ENCODE data around the gene ABCC1.
"Not testable (repeated sequence)": the region's sequence is repeated elsewhere in the genome, so short reads cannot be mapped to it uniquely, and the experiment has no call there.

ABCC1 gene

DNA sequence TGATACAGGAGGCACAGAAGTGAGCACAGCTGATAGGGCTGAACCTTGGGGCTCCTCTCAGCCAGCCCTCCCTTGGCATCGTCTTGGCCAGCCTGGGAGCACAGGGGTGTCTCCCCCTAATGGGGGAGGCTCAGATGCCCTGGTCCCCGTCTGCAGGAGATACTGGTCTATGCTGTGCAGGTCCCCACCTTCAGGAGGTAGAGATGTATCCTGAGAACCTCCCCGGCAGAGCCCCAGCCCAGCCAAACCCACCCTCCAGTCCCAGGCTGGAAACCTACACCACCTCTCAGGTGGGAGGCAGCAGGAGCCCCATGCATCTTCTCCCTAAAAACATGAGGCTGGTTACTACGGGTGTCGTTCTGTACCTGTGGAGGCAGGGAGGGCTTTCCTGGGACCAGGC is 235.2 kb downstream of the ABCC1 start:
- no peak for ATAC-seq
- Mint-ChIP-seq H3K9me3 (no peaks in the 10 kb centered on the region), H3K4me3 (no peak overlapping the region), H3K36me3 (no peaks in the 10 kb centered on the region), H3K27ac (no peak overlapping the region), H3K4me1 (no peaks in the 10 kb centered on the region)
- no peak for DNase-seq (ENCODE audit: low spot score in 2 of 2)

- Mint-ChIP-seq H3K27ac (no peak overlapping the region), H3K9me3 (no peaks in the 10 kb centered on the region), H3K4me3 (no peak overlapping the region), H3K4me1 (no peaks in the 10 kb centered on the region), H3K36me3 (no peaks in the 10 kb centered on the region)
- DNase-seq (ENCODE audit: low spot score in 2 of 2), result no peak
- no peak for ATAC-seq
Measured at GRCh38 chr16:16185095-16185494, 235.7 kb downstream of the ABCC1 start.

- H3K27ac Mint-ChIP-seq, result no peak overlapping the region
- H3K4me1 Mint-ChIP-seq, result no peaks in the 10 kb centered on the region
- no peak overlapping the region for H3K4me3 Mint-ChIP-seq
- DNase-seq (ENCODE audit: low spot score in 2 of 2) (no peak), ATAC-seq (no peak)
- no peaks in the 10 kb centered on the region for H3K9me3 Mint-ChIP-seq
- H3K36me3 Mint-ChIP-seq, result no peaks in the 10 kb centered on the region
Measured at GRCh38 chr16:16186820-16187219, 237.4 kb downstream of the ABCC1 start.

DNA sequence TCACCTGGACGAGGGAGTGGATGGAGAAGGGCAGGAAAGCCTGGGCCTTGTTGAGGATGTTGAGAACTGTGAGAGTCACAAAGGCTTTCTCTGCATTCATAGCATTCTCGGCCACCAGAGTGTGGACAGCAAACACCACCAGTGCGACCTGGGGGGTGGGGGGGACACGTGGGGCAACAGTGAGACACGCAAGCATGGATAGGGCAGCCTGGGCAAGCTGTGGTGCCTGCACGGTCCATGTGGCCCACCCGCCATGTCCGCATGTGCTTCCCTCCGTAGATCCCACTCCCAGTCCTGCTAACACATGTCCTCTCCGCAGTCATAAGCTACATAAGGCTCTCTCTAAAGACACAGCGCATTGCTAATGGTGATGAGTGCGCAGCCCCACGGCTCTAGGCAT is 239.4 kb downstream of the ABCC1 start:
- H3K27ac Mint-ChIP-seq, result no peak overlapping the region
- DNase-seq (ENCODE audit: low spot score in 2 of 2) (no peak), ATAC-seq (no peak)
- no peaks in the 10 kb centered on the region for H3K36me3 Mint-ChIP-seq
- no peaks in the 10 kb centered on the region for H3K4me1 Mint-ChIP-seq
- no peaks in the 10 kb centered on the region for H3K9me3 Mint-ChIP-seq
- H3K4me3 Mint-ChIP-seq, result no peak overlapping the region

- ATAC-seq (no peak), DNase-seq (ENCODE audit: low spot score in 2 of 2) (no peak)
- Mint-ChIP-seq H3K9me3 (no peaks in the 10 kb centered on the region), H3K36me3 (no peaks in the 10 kb centered on the region), H3K4me3 (no peak overlapping the region), H3K27ac (no peak overlapping the region), H3K4me1 (no peaks in the 10 kb centered on the region)
Measured at GRCh38 chr16:16189842-16190241, 240.4 kb downstream of the ABCC1 start.

GRCh38 chr16:16190546-16190945 is 241.1 kb downstream of the ABCC1 start:
- Mint-ChIP-seq H3K9me3 (no peaks in the 10 kb centered on the region), H3K4me1 (no peaks in the 10 kb centered on the region), H3K36me3 (no peaks in the 10 kb centered on the region), H3K4me3 (no peak overlapping the region), H3K27ac (no peak overlapping the region)
- DNase-seq (ENCODE audit: low spot score in 2 of 2) (no peak), ATAC-seq (no peak)

- H3K27ac Mint-ChIP-seq; DNase-seq (ENCODE audit: low spot score in 2 of 2); H3K4me1 Mint-ChIP-seq; ATAC-seq; H3K4me3 Mint-ChIP-seq; H3K9me3 Mint-ChIP-seq; H3K36me3 Mint-ChIP-seq: not testable (repeated sequence)
Measured at GRCh38 chr16:16190966-16191365, 241.6 kb downstream of the ABCC1 start.

DNA sequence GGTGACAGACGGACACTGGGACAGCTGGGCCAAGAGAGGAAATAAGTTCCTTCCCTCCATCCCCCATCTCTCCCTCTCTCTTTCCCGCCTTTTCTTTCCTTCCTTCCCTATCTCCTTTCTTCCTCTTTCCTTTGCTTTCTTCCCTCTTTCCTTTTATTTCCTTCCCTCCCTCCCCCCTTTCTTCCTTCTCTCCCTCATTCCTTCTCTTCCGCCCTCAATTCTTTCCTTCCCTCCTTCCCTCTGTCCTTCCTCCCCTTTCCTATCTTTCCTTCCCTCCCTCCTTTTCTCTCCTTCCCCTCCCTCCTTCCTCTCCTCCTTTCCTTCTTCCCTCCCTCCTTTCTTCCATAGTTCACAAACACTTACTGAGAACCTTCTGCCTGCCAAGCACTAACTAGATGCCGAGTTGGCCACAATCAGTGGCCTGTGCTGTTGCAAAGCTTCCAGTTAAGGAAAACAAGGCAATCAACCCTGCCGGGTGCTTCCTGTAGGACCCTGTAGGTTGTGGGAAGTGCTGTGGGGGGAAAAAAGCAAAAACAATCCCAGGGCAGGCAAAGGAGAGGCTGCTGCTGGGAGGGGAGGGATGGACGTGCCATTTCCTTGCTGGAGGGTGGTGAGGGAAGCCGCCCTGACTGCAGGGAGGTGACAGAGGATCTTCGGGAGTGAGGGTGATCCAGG is 242.2 kb downstream of the ABCC1 start:
- no peaks in the 10 kb centered on the region for H3K9me3 Mint-ChIP-seq
- no peaks in the 10 kb centered on the region for H3K4me1 Mint-ChIP-seq
- ATAC-seq (no peak), DNase-seq (ENCODE audit: low spot score in 2 of 2) (no peak)
- H3K36me3 Mint-ChIP-seq, result no peaks in the 10 kb centered on the region
- H3K4me3 Mint-ChIP-seq, result no peak overlapping the region
- H3K27ac Mint-ChIP-seq, result no peak overlapping the region
